Keratinocyte (primary cell): ENCODE data around the gene CD248. TPM values are rescaled to one million over a fixed set of nuclear protein-coding genes. Genes with fewer than 3 reads are reported as not detected.

Experiments
- DNase-seq: peaks from one replicate; pipeline ENCODE4 v3.0.0-alpha.2; 2011; ENCODE audit warnings: low read depth, missing footprints, low spot score
- FAIRE-seq: peaks from 2 replicates; lab custom pipeline; 2011; peaks lifted over from hg19 to GRCh38; lab: Jason Lieb, UNC
- H2AFZ ChIP-seq: 2 replicates; pipeline ENCODE4 v1.6.0; 2012; ENCODE audit warnings: low read length, control low read depth, inconsistent platforms; ENCODE audit not compliant: control insufficient read depth
- H3K27ac ChIP-seq: 2 replicates; pipeline ENCODE4 v1.5.1; 2011; ENCODE audit warnings: low read length; ENCODE audit not compliant: control insufficient read depth, insufficient read depth
- H3K27me3 ChIP-seq: 3 replicates; pipeline ENCODE4 v1.6.0; 2011; ENCODE audit warnings: low read length; ENCODE audit not compliant: control insufficient read depth, insufficient read depth; ENCODE audit errors: extremely low read depth
- H3K36me3 ChIP-seq, 2 experiments: 2 replicates in 1 of 2; 3 replicates in 1 of 2; pipeline ENCODE4 v1.5.1; 2011; ENCODE audit warnings: low read length in 2 of 2, mild to moderate bottlenecking in 1 of 2; ENCODE audit not compliant: control insufficient read depth in 2 of 2, insufficient read depth in 2 of 2; ENCODE audit errors: extremely low read depth in 1 of 2
- H3K4me1 ChIP-seq: 3 replicates; pipeline ENCODE4 v1.5.1; 2011; ENCODE audit warnings: low read length; ENCODE audit not compliant: control insufficient read depth, insufficient read depth; ENCODE audit errors: extremely low read depth
- H3K4me2 ChIP-seq: 3 replicates; pipeline ENCODE4 v1.6.0; 2011; ENCODE audit warnings: low read depth, low read length; ENCODE audit not compliant: control insufficient read depth, insufficient read depth; ENCODE audit errors: extremely low read depth
- H3K4me3 ChIP-seq, 3 experiments: fragments of 200-600 bp in 1 of 3; sonication (generic) in 1 of 3; 2 replicates in 2 of 3; 3 replicates in 1 of 3; pipeline ENCODE4 v1.5.1; 2011 to 2016; ENCODE audit warnings: low read length in 3 of 3, mild to moderate bottlenecking in 3 of 3, control low read depth in 2 of 3, inconsistent platforms in 1 of 3, low read depth in 1 of 3, mixed read lengths in 1 of 3, mixed run types in 1 of 3, moderate library complexity in 1 of 3; ENCODE audit not compliant: control insufficient read depth in 2 of 3, insufficient read depth in 2 of 3; ENCODE audit errors: extremely low read depth in 1 of 3
- H3K79me2 ChIP-seq: 2 replicates; pipeline ENCODE4 v1.6.0; 2012; ENCODE audit warnings: low read length; ENCODE audit not compliant: control insufficient read depth, insufficient read depth
- H3K9ac ChIP-seq: 3 replicates; pipeline ENCODE4 v1.6.0; 2011; ENCODE audit warnings: low read length; ENCODE audit not compliant: control insufficient read depth, insufficient read depth; ENCODE audit errors: extremely low read depth
- H3K9me1 ChIP-seq: 3 replicates; pipeline ENCODE4 v1.6.0; 2011; ENCODE audit warnings: low read length; ENCODE audit not compliant: control insufficient read depth, insufficient read depth; ENCODE audit errors: extremely low read depth
- H3K9me3 ChIP-seq: 2 replicates; pipeline ENCODE4 v1.5.1; 2012; ENCODE audit warnings: low read depth, low read length; ENCODE audit not compliant: control insufficient read depth
- H4K20me1 ChIP-seq: 3 replicates; pipeline ENCODE4 v1.6.0; 2011; ENCODE audit warnings: low read length; ENCODE audit not compliant: control insufficient read depth, insufficient read depth; ENCODE audit errors: extremely low read depth
- CTCF ChIP-seq, 3 experiments: IDR thresholded peaks in 1 of 3; conservative IDR thresholded peaks in 1 of 3; optimal IDR thresholded peaks in 1 of 3; 2 replicates in 2 of 3; 3 replicates in 1 of 3; pipeline versions ENCODE3 to v1.5.1; 2011; ENCODE audit warnings: low read length in 3 of 3, mild to moderate bottlenecking in 3 of 3, moderate library complexity in 2 of 3, control low read depth in 1 of 3, inconsistent platforms in 1 of 3; ENCODE audit not compliant: insufficient read depth in 2 of 3; ENCODE audit errors: extremely low read depth in 1 of 3
- EZH2 ChIP-seq: IDR thresholded peaks from one replicate; pipeline ENCODE4 v1.6.1; 2012; ENCODE audit warnings: inconsistent platforms, mild to moderate bottlenecking, low read length, moderate library complexity
- dilution Hi-C: fragments of 300-500 bp; cut with MboI; formaldehyde crosslinking; loops from one replicate; pipeline ENCODE4 v1.7.0; 2020; ENCODE audit warnings: low sequenced_read_pairs; ENCODE audit not compliant: extremely low pct_ligation_motif_present
- polyA plus RNA-seq, 5 experiments: library from polyadenylated mRNA; depleted of rRNA in 3 of 5; stranded (reverse) in 3 of 5; stranded (forward) in 1 of 5; unstranded in 1 of 5; fragments of >200 nt; gene quantifications; 1 replicate in 1 of 5; 2 replicates in 3 of 5; 3 replicates in 1 of 5; pipeline versions ENCODE4 v1.2.1 to v1.2.3, GENCODE V29; 2011 to 2012; ENCODE audit warnings: missing spikeins in 2 of 5, low read depth in 1 of 5, low replicate concordance in 1 of 5

The CD248 gene
- polyA plus RNA-seq, 1 donor (not counting 4 experiments of a cell fraction or from before 2014, with no cell fraction given), result 0.12 TPM

GRCh38 chr11:66340596-66341501 is 24.0 kb upstream of the CD248 start:
- Histone ChIP-seq H3K27ac (no peak overlapping the region), H4K20me1 (no peaks in the 10 kb centered on the region), H3K9me1 (peaks cover 6% of the 10 kb centered on the region), H3K27me3 (no peaks in the 10 kb centered on the region), H3K4me3 (no peak overlapping the region), H3K9ac (no peak overlapping the region), H3K4me1 (peaks cover 53% of the 10 kb centered on the region), H3K9me3 (no peaks in the 10 kb centered on the region), H2AFZ (no peak overlapping the region), H3K4me2 (no peak overlapping the region), H3K36me3 (peaks cover 19 to 31% of the 10 kb centered on the region in 2 experiments), H3K79me2 (peaks cover 26% of the 10 kb centered on the region)
- no peak for TF ChIP-seq CTCF (optimal IDR thresholded peaks at IDR 0.05 in 1 of 3, IDR thresholded peaks at IDR 0.05 in 1 of 3, conservative IDR thresholded peaks at IDR 0.05 in 1 of 3; ENCODE audit: extremely low read depth in 1 of 3, insufficient read depth in 2 of 3, low read length in 3 of 3)
- no peak for TF ChIP-seq EZH2
- DNase-seq (no peak), FAIRE-seq (no peak)
- dilution Hi-C loops, result no loop called here

GRCh38 chr11:66339686-66340483 is 23.0 kb upstream of the CD248 start:
- Histone ChIP-seq H3K9ac (peak overlapping the region; percentile 36), H4K20me1 (no peaks in the 10 kb centered on the region), H3K9me3 (no peaks in the 10 kb centered on the region), H3K4me3 (no peak overlapping the region), H2AFZ (no peak overlapping the region), H3K4me1 (peaks cover 52% of the 10 kb centered on the region), H3K79me2 (peaks cover 36% of the 10 kb centered on the region), H3K27ac (peak overlapping the region; percentile 53), H3K9me1 (peaks cover 6% of the 10 kb centered on the region), H3K4me2 (peak overlapping the region; percentile 85), H3K36me3 (peaks cover 19 to 32% of the 10 kb centered on the region in 2 experiments), H3K27me3 (no peaks in the 10 kb centered on the region)
- FAIRE-seq (no peak), DNase-seq (no peak)
- dilution Hi-C loops, result no loop called here
- TF ChIP-seq EZH2, result no peak
- no peak for TF ChIP-seq CTCF (optimal IDR thresholded peaks at IDR 0.05 in 1 of 3, IDR thresholded peaks at IDR 0.05 in 1 of 3, conservative IDR thresholded peaks at IDR 0.05 in 1 of 3; ENCODE audit: extremely low read depth in 1 of 3, insufficient read depth in 2 of 3, low read length in 3 of 3)
